ENCODE results near the gene SRCAP.
A peak's percentile ranks its signal among the peaks of the same experiment; 100 is the strongest.

GRCh38 chr16:30787613-30788378, 88.8 kb downstream of the SRCAP start:
- TF ChIP-seq CTCF (IDR thresholded peaks at IDR 0.05) (peak in 2 of 7 experiments; percentile 15 to 24), POLR2A (IDR thresholded peaks at IDR 0.05) (no peak)
